NCI-H146 treated with DMSO at 0.1 percent for 48 hours (cell line): ENCODE measurements around the gene MZF1.

Experiments used
- DNase-seq: peaks from one replicate; lab custom pipeline; 2025; ENCODE audit not compliant: unreplicated experiment; lab: John Stamatoyannopoulos, UW

MZF1 gene

GRCh38 chr19:58515259-58515658 is 57.9 kb downstream of the MZF1 start:
- no peak for DNase-seq

- DNase-seq, result no peak
These were observed 58.5 kb downstream of the MZF1 start for GRCh38 chr19:58514564-58515022.

- peak; percentile 58 for DNase-seq
These were observed 59.2 kb downstream of the MZF1 start for GRCh38 chr19:58513694-58514563.

- DNase-seq, result no peak
These were observed 59.9 kb downstream of the MZF1 start for GRCh38 chr19:58513213-58513693.
